ENCODE data around the gene NCKAP5. TPM values are rescaled to one million over a fixed set of nuclear protein-coding genes. Genes with fewer than 3 reads are reported as not detected.

NCKAP5 gene
- total RNA-seq, 1 experiment from 2014 or later, result not detected

DNA sequence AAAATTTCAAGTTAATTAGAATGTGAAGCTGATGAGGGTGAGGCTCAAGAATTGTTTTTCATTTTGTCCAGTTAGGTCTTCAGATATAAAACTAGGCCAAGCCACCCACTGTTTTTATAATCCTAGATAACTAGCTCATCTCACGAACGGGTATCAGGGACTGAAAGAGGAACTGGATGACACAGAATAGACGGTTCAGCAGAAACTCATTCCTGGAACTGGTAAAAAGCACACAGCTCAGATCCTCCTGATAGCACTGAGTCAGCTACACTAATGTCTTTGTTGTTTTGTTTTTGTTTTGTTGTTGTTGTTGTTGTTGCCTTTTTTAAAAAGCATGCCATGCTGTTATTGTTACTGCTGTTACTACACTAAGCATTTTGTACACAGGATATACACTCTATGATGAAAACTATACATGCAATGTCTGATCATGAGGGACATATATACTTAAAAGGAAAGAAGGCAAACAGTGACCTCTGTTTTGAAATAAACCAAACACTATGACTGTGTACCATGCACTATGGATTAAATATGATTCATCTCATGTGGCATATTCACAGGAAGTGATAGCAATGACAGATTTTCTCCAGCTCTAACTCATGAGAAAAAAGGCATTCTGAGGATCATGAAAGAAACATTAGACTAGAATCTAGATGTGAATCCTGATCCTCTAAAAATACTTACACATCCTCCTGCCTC is 437.6 kb downstream of the NCKAP5 start:
- no peaks in the 10 kb centered on the region for H3K9me3 ChIP-seq (replicated peaks)
- no peaks in the 10 kb centered on the region for H3K27me3 ChIP-seq
- H3K4me3 ChIP-seq, result no peak overlapping the region
- no peak overlapping the region for H3K27ac ChIP-seq
- no peak for DNase-seq
- H3K36me3 ChIP-seq, result no peaks in the 10 kb centered on the region
- no peaks in the 10 kb centered on the region for H3K4me1 ChIP-seq

DNA sequence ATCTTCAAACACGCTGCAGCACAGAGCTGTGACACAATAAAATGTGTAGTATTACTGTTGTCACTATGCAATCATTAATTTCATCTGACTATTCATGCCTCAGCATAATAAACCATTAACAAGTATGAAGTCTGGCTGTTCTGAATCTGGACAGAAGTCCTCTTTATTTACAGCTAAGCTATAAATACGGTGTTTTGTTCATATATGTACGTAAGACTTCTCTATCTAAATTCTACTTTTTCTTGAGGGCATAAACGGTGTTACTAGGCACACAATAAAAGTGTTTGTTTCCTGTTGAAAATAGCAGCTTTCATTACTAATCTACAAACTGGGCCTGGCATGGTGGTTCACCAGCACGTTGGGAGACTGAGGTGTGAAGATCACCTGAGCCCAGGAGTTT is 443.8 kb downstream of the NCKAP5 start:
- H3K27me3 ChIP-seq, result no peaks in the 10 kb centered on the region

GRCh38 chr2:133123904-133124303 is 444.4 kb downstream of the NCKAP5 start:
- Histone ChIP-seq H3K9me3 (replicated peaks) (no peaks in the 10 kb centered on the region), H3K27me3 (no peaks in the 10 kb centered on the region), H3K4me1 (no peaks in the 10 kb centered on the region), H3K27ac (no peak overlapping the region), H3K36me3 (no peaks in the 10 kb centered on the region), H3K4me3 (no peak overlapping the region)
- DNase-seq, result no peak

More for the DNA sequence above, 443.8 kb downstream of the NCKAP5 start:
- H3K27ac ChIP-seq, result no peak overlapping the region
- no peaks in the 10 kb centered on the region for H3K9me3 ChIP-seq (replicated peaks)
- no peaks in the 10 kb centered on the region for H3K36me3 ChIP-seq
- DNase-seq, result no peak
- H3K4me1 ChIP-seq, result no peaks in the 10 kb centered on the region
- no peak overlapping the region for H3K4me3 ChIP-seq

GRCh38 chr2:133123393-133123792 is 444.9 kb downstream of the NCKAP5 start:
- Histone ChIP-seq H3K4me1 (no peaks in the 10 kb centered on the region), H3K9me3 (replicated peaks) (no peaks in the 10 kb centered on the region), H3K27me3 (no peaks in the 10 kb centered on the region), H3K27ac (no peak overlapping the region), H3K36me3 (no peaks in the 10 kb centered on the region), H3K4me3 (no peak overlapping the region)
- DNase-seq, result no peak

- Histone ChIP-seq H3K4me3 (no peak overlapping the region), H3K27ac (no peak overlapping the region), H3K4me1 (no peaks in the 10 kb centered on the region), H3K9me3 (replicated peaks) (no peaks in the 10 kb centered on the region), H3K27me3 (no peaks in the 10 kb centered on the region), H3K36me3 (no peaks in the 10 kb centered on the region)
- DNase-seq, result no peak
Measured at GRCh38 chr2:133122529-133122928, 445.7 kb downstream of the NCKAP5 start.

DNA sequence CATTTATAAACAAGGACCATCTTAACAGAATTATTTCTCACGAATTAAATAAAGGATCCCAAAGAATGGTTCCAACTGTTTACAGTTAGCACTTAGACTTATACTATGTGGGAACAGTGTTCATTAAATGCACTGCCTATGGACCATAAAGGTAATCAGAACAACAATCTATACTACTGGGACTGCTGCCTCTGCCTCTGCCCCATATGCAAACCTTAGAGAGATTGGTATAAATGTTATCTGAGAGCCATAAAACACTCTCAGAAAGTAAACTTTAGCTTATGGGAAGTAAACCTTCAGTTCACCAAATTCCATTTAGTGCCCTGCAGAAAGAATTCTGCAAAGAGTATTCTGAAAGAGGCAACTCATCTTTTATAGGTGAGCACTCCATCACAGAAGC is 448.0 kb downstream of the NCKAP5 start:
- H3K4me1 ChIP-seq, result no peaks in the 10 kb centered on the region
- no peaks in the 10 kb centered on the region for H3K36me3 ChIP-seq
- no peak overlapping the region for H3K27ac ChIP-seq
- no peak for DNase-seq
- no peak overlapping the region for H3K4me3 ChIP-seq
- no peaks in the 10 kb centered on the region for H3K27me3 ChIP-seq
- H3K9me3 ChIP-seq (replicated peaks), result no peaks in the 10 kb centered on the region

DNA sequence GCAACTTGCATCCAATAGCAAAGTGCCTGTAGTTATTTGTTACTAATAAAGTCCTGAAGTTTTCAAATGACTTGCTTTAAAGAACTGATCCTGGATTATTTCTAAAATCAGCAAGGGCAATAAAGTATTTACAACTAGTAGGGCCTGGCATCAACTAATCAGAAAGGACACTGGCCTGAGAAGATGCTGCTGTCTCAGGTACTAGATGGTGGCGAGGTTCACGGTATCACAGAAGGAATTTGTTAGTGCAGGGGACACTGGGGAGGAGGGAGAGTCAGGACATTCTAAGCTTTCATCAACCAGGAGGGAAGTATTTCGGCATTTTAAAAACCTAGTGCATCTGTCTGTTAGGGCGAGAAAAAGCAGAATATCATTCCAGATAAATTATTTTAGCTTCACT is 458.1 kb downstream of the NCKAP5 start:
- H3K4me1 ChIP-seq, result no peaks in the 10 kb centered on the region
- H3K9me3 ChIP-seq (replicated peaks), result no peaks in the 10 kb centered on the region
- peaks cover 4% of the 10 kb centered on the region; the same call in 1 of the 2 replicates for H3K27me3 ChIP-seq
- no peak overlapping the region for H3K27ac ChIP-seq
- no peaks in the 10 kb centered on the region for H3K36me3 ChIP-seq
- no peak overlapping the region for H3K4me3 ChIP-seq
- no peak for DNase-seq

DNA sequence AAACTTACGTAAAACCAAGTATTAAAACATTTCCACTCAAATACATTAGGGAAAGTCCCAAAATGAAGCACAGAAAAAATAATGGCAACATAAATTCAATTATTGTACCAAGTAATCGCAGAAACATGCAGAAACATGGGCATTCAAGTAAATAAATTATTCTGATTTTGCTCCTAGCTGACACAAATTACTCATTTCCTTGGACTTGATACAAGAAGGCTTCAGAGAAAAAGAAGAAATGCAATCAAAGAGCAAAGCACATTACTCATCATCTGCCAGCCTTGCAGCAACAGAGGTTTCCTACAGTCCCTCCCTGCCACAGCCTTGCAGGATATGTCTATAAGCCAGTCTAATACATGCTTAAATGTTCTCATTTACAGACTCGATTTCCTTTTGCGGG is 458.5 kb downstream of the NCKAP5 start:
- H3K27me3 ChIP-seq, result peaks cover 4% of the 10 kb centered on the region; the same call in 1 of the 2 replicates
- no peaks in the 10 kb centered on the region for H3K9me3 ChIP-seq (replicated peaks)
- H3K4me3 ChIP-seq, result no peak overlapping the region
- DNase-seq, result no peak
- no peaks in the 10 kb centered on the region for H3K36me3 ChIP-seq
- H3K27ac ChIP-seq, result no peak overlapping the region
- no peaks in the 10 kb centered on the region for H3K4me1 ChIP-seq

DNA sequence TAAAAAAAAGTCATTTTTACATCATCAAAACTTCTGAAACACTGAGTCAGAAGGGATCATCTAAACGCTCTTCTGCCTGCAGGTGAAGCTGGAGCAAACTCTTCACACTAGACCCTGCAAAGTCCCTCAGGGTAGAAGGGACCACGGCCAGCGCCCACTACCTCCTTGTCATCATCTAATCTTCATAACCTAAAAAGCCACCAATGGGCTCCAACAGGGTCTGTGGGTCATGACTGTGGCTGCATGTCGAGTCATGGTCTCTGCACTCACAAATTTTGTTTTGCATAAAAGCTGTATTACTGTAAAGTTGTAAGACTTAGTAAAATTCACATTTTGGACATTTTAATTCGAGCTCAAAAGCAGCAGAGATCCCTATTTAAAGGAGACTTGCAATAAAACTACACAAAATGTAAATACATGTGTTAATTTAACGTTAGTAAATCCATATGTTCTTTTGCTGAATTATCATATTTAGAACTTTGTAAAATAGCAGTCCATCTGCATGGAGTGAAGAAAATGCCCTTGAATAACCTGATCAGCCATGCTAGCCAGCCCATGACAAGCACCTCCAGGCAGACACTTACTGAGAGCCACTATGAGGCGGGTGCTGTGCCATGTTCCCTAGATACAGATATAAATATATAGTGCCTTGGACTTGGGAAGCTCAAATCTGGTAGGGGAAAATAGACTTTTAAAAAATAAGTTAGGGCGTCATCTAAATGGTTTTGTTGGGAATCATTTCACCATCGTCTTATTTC is 461.0 kb downstream of the NCKAP5 start:
- Histone ChIP-seq H3K27ac (no peak overlapping the region), H3K36me3 (no peaks in the 10 kb centered on the region), H3K4me3 (no peak overlapping the region), H3K4me1 (no peaks in the 10 kb centered on the region), H3K27me3 (peaks cover 4% of the 10 kb centered on the region; the same call in 1 of the 2 replicates), H3K9me3 (replicated peaks) (no peaks in the 10 kb centered on the region)
- DNase-seq, result no peak

- no peak overlapping the region for H3K4me3 ChIP-seq
- H3K9me3 ChIP-seq (replicated peaks), result no peaks in the 10 kb centered on the region
- no peaks in the 10 kb centered on the region for H3K4me1 ChIP-seq
- no peak overlapping the region for H3K27ac ChIP-seq
- no peak for DNase-seq
- H3K36me3 ChIP-seq, result no peaks in the 10 kb centered on the region
- H3K27me3 ChIP-seq, result peaks cover 4% of the 10 kb centered on the region; the same call in 1 of the 2 replicates
Measured at GRCh38 chr2:133104871-133105270, 463.4 kb downstream of the NCKAP5 start.

GRCh38 chr2:133098787-133099186 is 469.5 kb downstream of the NCKAP5 start:
- DNase-seq, result no peak
- no peak overlapping the region for H3K4me3 ChIP-seq
- no peaks in the 10 kb centered on the region for H3K36me3 ChIP-seq

GRCh38 chr2:133097666-133098065 is 470.6 kb downstream of the NCKAP5 start:
- no peak for DNase-seq
- no peak overlapping the region for H3K4me3 ChIP-seq

More at GRCh38 chr2:133098787-133099186, 469.5 kb downstream of the NCKAP5 start:
- Histone ChIP-seq H3K4me1 (no peaks in the 10 kb centered on the region), H3K27ac (no peak overlapping the region), H3K9me3 (replicated peaks) (no peaks in the 10 kb centered on the region), H3K27me3 (no peaks in the 10 kb centered on the region)

DNA sequence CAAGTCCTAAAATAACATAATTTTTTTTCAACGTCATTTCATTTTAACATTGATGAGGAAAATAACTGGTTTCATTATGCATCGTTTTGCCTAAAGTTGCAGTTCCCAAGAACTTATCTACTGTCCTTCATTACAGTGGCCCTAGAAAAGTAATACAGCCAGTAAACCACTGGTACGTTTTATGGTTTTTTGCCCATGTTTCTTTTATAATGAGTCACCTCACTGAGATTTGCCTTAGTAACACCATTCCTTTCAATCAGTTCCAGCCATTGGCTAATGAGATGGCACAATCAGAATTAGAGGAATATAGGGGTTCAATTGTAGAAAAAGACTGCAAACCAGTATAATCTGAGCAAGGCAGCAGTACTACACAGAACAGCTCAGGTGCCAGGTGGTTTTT is 475.7 kb downstream of the NCKAP5 start:
- no peak for DNase-seq
- Histone ChIP-seq H3K27me3 (no peaks in the 10 kb centered on the region), H3K4me3 (no peak overlapping the region), H3K36me3 (no peaks in the 10 kb centered on the region), H3K4me1 (no peaks in the 10 kb centered on the region), H3K27ac (no peak overlapping the region), H3K9me3 (replicated peaks) (no peaks in the 10 kb centered on the region)

More at GRCh38 chr2:133097666-133098065, 470.6 kb downstream of the NCKAP5 start:
- no peaks in the 10 kb centered on the region for H3K27me3 ChIP-seq
- H3K27ac ChIP-seq, result no peak overlapping the region
- H3K9me3 ChIP-seq (replicated peaks), result no peaks in the 10 kb centered on the region
- H3K4me1 ChIP-seq, result no peaks in the 10 kb centered on the region
- H3K36me3 ChIP-seq, result no peaks in the 10 kb centered on the region

GRCh38 chr2:133090358-133090757 is 477.9 kb downstream of the NCKAP5 start:
- Histone ChIP-seq H3K27me3 (no peaks in the 10 kb centered on the region), H3K36me3 (no peaks in the 10 kb centered on the region), H3K4me1 (no peaks in the 10 kb centered on the region), H3K4me3 (no peak overlapping the region), H3K9me3 (replicated peaks) (no peaks in the 10 kb centered on the region), H3K27ac (no peak overlapping the region)
- DNase-seq, result no peak

DNA sequence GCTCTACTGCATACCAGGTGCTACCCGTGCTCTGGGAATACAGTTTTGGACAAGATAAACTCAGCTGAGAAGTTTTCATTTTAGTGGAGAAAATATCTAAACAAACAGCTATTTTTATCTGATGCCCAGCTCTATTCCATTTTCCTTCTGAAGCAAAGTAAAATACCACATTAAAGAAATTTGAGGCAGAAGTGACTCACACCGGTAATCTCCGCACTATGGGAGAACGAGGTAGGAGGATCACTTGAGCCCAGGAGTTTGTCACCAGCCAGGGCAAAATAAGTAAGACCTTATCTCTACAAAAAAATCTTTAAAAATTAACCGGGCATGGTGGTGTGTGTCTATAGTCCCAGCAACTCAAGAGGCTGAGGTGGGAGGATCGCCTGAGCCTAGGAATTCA is 482.1 kb downstream of the NCKAP5 start:
- Histone ChIP-seq H3K27me3 (no peaks in the 10 kb centered on the region), H3K4me1 (no peaks in the 10 kb centered on the region), H3K9me3 (replicated peaks) (no peaks in the 10 kb centered on the region), H3K36me3 (no peaks in the 10 kb centered on the region), H3K27ac (no peak overlapping the region), H3K4me3 (no peak overlapping the region)
- no peak for DNase-seq

All from SJCRH30 (cell line).